Endothelial cell of umbilical vein (primary cell): ENCODE data around the gene LUZP2. TPM values are rescaled to one million over a fixed set of nuclear protein-coding genes. Genes with fewer than 3 reads are reported as not detected.

Experiments used
- BruUV-seq: library from RNA; stranded (reverse); fragments of 400-500 nt; replicated peaks from 2 replicates; lab custom pipeline; 2021; lab: Mats Ljungman, UMichigan
- CTCF ChIA-PET: fragments of 300-600, 350-600 bp; sonication (Branson Sonifier 250); formaldehyde crosslinking; loops from one replicate; lab custom pipeline; 2021; ENCODE audit warnings: antibody characterized with exemption, inconsistent platforms; lab: Charles Lee
- POLR2A ChIA-PET: fragments of 300-600, 350-600 bp; sonication (Branson Sonifier 250); formaldehyde crosslinking; loops from one replicate; lab custom pipeline; 2021; ENCODE audit warnings: antibody characterized with exemption, inconsistent platforms; lab: Charles Lee
- DNase-seq: peaks from one replicate; pipeline ENCODE4 v3.0.0-alpha.2; 2011; ENCODE audit warnings: low read depth, low spot score
- FAIRE-seq: peaks from 2 replicates; lab custom pipeline; 2011; peaks lifted over from hg19 to GRCh38; lab: Jason Lieb, UNC
- H2AFZ ChIP-seq: 2 replicates; pipeline ENCODE4 v1.6.0; 2012; ENCODE audit warnings: low read depth, low read length, control low read depth, inconsistent platforms
- H3K27ac ChIP-seq: 2 replicates; pipeline ENCODE4 v1.5.1; 2011; ENCODE audit warnings: low read depth, mild to moderate bottlenecking, control low read depth, low read length, moderate library complexity; ENCODE audit not compliant: insufficient read depth
- H3K27me3 ChIP-seq, 2 experiments: 2 replicates each; pipeline versions ENCODE4 v1.6.0 to v1.6.1; 2011; ENCODE audit warnings: low read length in 2 of 2, mixed read lengths in 1 of 2; ENCODE audit not compliant: control insufficient read depth in 2 of 2, insufficient read depth in 2 of 2
- H3K36me3 ChIP-seq, 2 experiments: 2 replicates in 1 of 2; 3 replicates in 1 of 2; pipeline ENCODE4 v1.5.1; 2011; ENCODE audit warnings: low read length in 2 of 2, mild to moderate bottlenecking in 1 of 2, moderate library complexity in 1 of 2; ENCODE audit not compliant: control insufficient read depth in 2 of 2, insufficient read depth in 2 of 2; ENCODE audit errors: extremely low read depth in 1 of 2
- H3K4me1 ChIP-seq: 3 replicates; pipeline ENCODE4 v1.5.1; 2011; ENCODE audit warnings: mild to moderate bottlenecking, low read length; ENCODE audit not compliant: control insufficient read depth, insufficient read depth; ENCODE audit errors: extremely low read depth
- H3K4me2 ChIP-seq: 2 replicates; pipeline ENCODE4 v1.6.1; 2011; ENCODE audit warnings: low read length, control low read depth, mixed read lengths; ENCODE audit not compliant: insufficient read depth
- H3K4me3 ChIP-seq, 3 experiments: fragments of 200-600 bp in 1 of 3; sonication (generic), shearing (Covaris generic) in 1 of 3; replicated peaks in 1 of 3; 2 replicates each; pipeline ENCODE4 v1.5.1; 2011 to 2016; ENCODE audit warnings: control low read depth in 3 of 3, low read length in 3 of 3, mild to moderate bottlenecking in 2 of 3, inconsistent platforms in 1 of 3, low read depth in 1 of 3, moderate library complexity in 1 of 3; ENCODE audit not compliant: insufficient read depth in 1 of 3
- H3K79me2 ChIP-seq: 2 replicates; pipeline ENCODE4 v1.6.0; 2012; ENCODE audit warnings: low read length, inconsistent platforms; ENCODE audit not compliant: control insufficient read depth, insufficient read depth
- H3K9ac ChIP-seq: replicated peaks from 2 replicates; pipeline ENCODE3; 2011; ENCODE audit warnings: low read length, control low read depth; ENCODE audit not compliant: insufficient read depth; ENCODE audit errors: extremely low read depth
- H3K9me1 ChIP-seq: replicated peaks from 3 replicates; pipeline ENCODE4 v1.6.0; 2011; ENCODE audit warnings: mild to moderate bottlenecking, low read length; ENCODE audit not compliant: control insufficient read depth, insufficient read depth; ENCODE audit errors: extremely low read depth
- H3K9me3 ChIP-seq: replicated peaks from 2 replicates; pipeline ENCODE4 v1.5.1; 2012; ENCODE audit warnings: low read length, inconsistent platforms; ENCODE audit not compliant: control insufficient read depth, insufficient read depth
- H4K20me1 ChIP-seq: replicated peaks from 2 replicates; pipeline ENCODE3; 2011; ENCODE audit warnings: mild to moderate bottlenecking, low read length; ENCODE audit not compliant: control insufficient read depth, insufficient read depth; ENCODE audit errors: extremely low read depth
- CTCF ChIP-seq, 2 donors: IDR thresholded peaks; 1 replicate in 1 of 2; 2 replicates in 1 of 2; pipeline ENCODE4 v1.5.1; 2011; ENCODE audit warnings: low read length in 2 of 2, mild to moderate bottlenecking in 2 of 2, moderate library complexity in 2 of 2, control low read depth in 1 of 2, inconsistent platforms in 1 of 2, low read depth in 1 of 2; ENCODE audit not compliant: insufficient read depth in 1 of 2; ENCODE audit errors: extremely low read depth in 1 of 2
- EZH2 ChIP-seq: IDR thresholded peaks from 2 replicates; pipeline ENCODE4 v1.6.1; 2012; ENCODE audit warnings: borderline replicate concordance, low read depth, mild to moderate bottlenecking, moderate library complexity, low read length, inconsistent platforms; ENCODE audit not compliant: severe bottlenecking
- FOS ChIP-seq: IDR thresholded peaks from 2 replicates; pipeline ENCODE4 v1.6.1; 2011; ENCODE audit warnings: mild to moderate bottlenecking, low read length, moderate library complexity, borderline replicate concordance; ENCODE audit not compliant: insufficient read depth
- GATA2 ChIP-seq: IDR thresholded peaks from 2 replicates; pipeline ENCODE4 v1.7.0; 2011; ENCODE audit warnings: low read depth, mild to moderate bottlenecking, moderate library complexity, mixed read lengths, low read length; ENCODE audit not compliant: insufficient read length, insufficient read depth
- JUN ChIP-seq: IDR thresholded peaks from 2 replicates; pipeline ENCODE4 v1.6.1; 2011; ENCODE audit warnings: borderline replicate concordance, low read depth; ENCODE audit not compliant: insufficient read length, insufficient read depth
- MYC ChIP-seq: IDR thresholded peaks from one replicate; pipeline ENCODE4 v1.6.1; 2011; ENCODE audit warnings: mild to moderate bottlenecking, low read depth, low read length
- POLR2A ChIP-seq: IDR thresholded peaks from 2 replicates; pipeline ENCODE4 v1.6.1; 2012; ENCODE audit warnings: low read depth, mild to moderate bottlenecking, control low read depth, low read length
- POLR2AphosphoS5 ChIP-seq: IDR thresholded peaks from 2 replicates; pipeline ENCODE4 v1.6.1; 2012; ENCODE audit warnings: low read depth, mild to moderate bottlenecking, control low read depth, low read length, moderate library complexity; ENCODE audit not compliant: insufficient read depth
- dilution Hi-C: fragments of 300-500 bp; cut with MboI; formaldehyde crosslinking; loops from one replicate; pipeline ENCODE4 v1.15.0; 2019; ENCODE audit warnings: low sequenced_read_pairs; ENCODE audit not compliant: extremely low pct_ligation_motif_present
- intact Hi-C: fragments of 100-400 bp; cut with micrococcal nuclease; formaldehyde crosslinking; loops from one replicate; pipeline ENCODE4 v1.10.0; 2022
- polyA plus RNA-seq, 4 experiments: library from polyadenylated mRNA; depleted of rRNA in 3 of 4; stranded (reverse) in 3 of 4; unstranded in 1 of 4; fragments of >200 nt; gene quantifications; 2 replicates each; pipeline versions ENCODE4 v1.2.1 to v1.2.3, GENCODE V29; 2011 to 2012; ENCODE audit warnings: missing spikeins in 1 of 4
- total RNA-seq: library from RNA; stranded (reverse); gene quantifications from 2 replicates; pipeline ENCODE4 v1.2.3, GENCODE V29; 2021
- TF ChIP-seq, protein P1 (sequence below): IDR thresholded peaks from 2 replicates; pipeline ENCODE4 v1.6.1; 2011; ENCODE audit not compliant: insufficient read depth, insufficient read length

Gene LUZP2
- total and polyA plus RNA-seq, 2 donors (not counting 3 experiments of a cell fraction or from before 2014, with no cell fraction given): 0.07 TPM; not detected in 1

- Histone ChIP-seq H3K27ac (no peak overlapping the region), H3K9me3 (no peaks in the 10 kb centered on the region), H3K4me3 (no peak overlapping the region), H3K4me2 (no peak overlapping the region), H3K79me2 (no peaks in the 10 kb centered on the region), H3K27me3 (no peaks in the 10 kb centered on the region), H3K9me1 (no peaks in the 10 kb centered on the region), H3K4me1 (no peaks in the 10 kb centered on the region), H4K20me1 (no peaks in the 10 kb centered on the region), H3K9ac (no peak overlapping the region), H2AFZ (no peak overlapping the region), H3K36me3 (no peaks in the 10 kb centered on the region)
- FAIRE-seq (no peak), DNase-seq (no peak)
- BruUV-seq: no TSS peak
- dilution Hi-C loops: no loop called here
- intact Hi-C loops: no loop called here
- POLR2A ChIA-PET: no interaction called here
- CTCF ChIA-PET: interaction anchor here (0.6 to 1.4 kb wide), 2 partner anchors 9 to 324 kb away, joined by 3 read pairs; no protein-coding TSS in a partner anchor
- TF ChIP-seq, protein P1, sequence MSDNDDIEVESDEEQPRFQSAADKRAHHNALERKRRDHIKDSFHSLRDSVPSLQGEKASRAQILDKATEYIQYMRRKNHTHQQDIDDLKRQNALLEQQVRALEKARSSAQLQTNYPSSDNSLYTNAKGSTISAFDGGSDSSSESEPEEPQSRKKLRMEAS: no peak
- no peak for TF ChIP-seq JUN
- TF ChIP-seq EZH2: no peak
- TF ChIP-seq POLR2A: no peak
- TF ChIP-seq FOS: no peak
- TF ChIP-seq MYC: no peak
- no peak for TF ChIP-seq POLR2AphosphoS5
- no peak for TF ChIP-seq CTCF (IDR thresholded peaks at IDR 0.05; ENCODE audit: extremely low read depth in 1 of 2, insufficient read depth in 1 of 2, low read depth in 1 of 2, low read length in 2 of 2)
- TF ChIP-seq GATA2: no peak
These were observed 438.0 kb downstream of the LUZP2 start for GRCh38 chr11:24934733-24935439.
